GM13977 (cell line): ENCODE data around the gene CENPN.

Experiments
- DNase-seq: peaks from one replicate; pipeline ENCODE4 v3.0.0; 2012; ENCODE audit warnings: low spot score
- in situ Hi-C: fragments of 300-500 bp; cut with MboI; formaldehyde crosslinking; loops from one replicate; pipeline ENCODE4 v1.12.0; 2022; ENCODE audit warnings: low sequenced_read_pairs, low pct_unique_long_range_greater_than_20kb, mixed read lengths, inconsistent platforms; ENCODE audit not compliant: unreplicated experiment
- TF ChIP-seq, protein P1 (sequence below): IDR thresholded peaks from 2 replicates; pipeline ENCODE4 v1.5.1; 2012; ENCODE audit warnings: mild to moderate bottlenecking, control low read depth; ENCODE audit not compliant: insufficient read depth; ENCODE audit errors: extremely low read depth, missing control alignments

CENPN gene

DNA sequence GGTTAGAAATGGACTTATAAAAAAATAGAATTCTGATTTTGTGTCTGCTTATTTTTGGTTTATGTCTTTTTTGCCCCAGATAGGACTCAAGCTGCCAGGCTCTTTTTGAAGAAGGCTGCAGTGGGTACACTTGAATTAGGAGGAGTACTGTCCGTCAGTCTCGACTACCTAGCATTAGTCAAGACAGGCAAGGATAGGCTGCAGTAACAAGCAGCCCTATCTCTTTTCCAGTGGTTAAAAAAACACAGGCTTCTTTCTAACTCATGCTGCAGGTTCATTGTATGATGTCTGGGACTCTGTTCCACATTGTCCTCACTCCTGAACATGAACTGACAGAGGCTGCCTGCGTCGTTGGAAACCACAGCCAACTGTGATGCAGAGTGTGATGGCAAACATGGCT is 62.0 kb downstream of the CENPN start:
- TF ChIP-seq, protein P1, sequence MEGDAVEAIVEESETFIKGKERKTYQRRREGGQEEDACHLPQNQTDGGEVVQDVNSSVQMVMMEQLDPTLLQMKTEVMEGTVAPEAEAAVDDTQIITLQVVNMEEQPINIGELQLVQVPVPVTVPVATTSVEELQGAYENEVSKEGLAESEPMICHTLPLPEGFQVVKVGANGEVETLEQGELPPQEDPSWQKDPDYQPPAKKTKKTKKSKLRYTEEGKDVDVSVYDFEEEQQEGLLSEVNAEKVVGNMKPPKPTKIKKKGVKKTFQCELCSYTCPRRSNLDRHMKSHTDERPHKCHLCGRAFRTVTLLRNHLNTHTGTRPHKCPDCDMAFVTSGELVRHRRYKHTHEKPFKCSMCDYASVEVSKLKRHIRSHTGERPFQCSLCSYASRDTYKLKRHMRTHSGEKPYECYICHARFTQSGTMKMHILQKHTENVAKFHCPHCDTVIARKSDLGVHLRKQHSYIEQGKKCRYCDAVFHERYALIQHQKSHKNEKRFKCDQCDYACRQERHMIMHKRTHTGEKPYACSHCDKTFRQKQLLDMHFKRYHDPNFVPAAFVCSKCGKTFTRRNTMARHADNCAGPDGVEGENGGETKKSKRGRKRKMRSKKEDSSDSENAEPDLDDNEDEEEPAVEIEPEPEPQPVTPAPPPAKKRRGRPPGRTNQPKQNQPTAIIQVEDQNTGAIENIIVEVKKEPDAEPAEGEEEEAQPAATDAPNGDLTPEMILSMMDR, result no peak
- in situ Hi-C loops, result no loop called here
- no peak for DNase-seq

DNA sequence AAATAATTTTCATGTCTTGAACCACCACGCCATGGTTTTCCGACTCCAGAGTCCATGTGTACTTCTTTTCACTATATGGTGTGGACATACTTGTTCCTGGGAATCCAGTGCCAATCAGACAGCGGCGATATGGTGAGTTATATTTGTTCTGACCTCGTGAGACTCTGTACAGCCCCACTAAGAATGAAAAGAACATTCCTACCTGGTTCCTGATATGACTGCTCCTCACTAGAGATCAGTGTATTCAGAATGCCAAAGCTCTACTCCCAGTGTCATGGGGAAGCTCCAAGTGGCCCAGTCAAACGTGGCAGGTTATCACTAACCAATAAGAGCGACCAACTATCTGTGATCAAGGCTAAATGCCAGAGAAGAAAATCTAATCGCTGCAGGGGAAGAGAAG is 64.0 kb downstream of the CENPN start:
- TF ChIP-seq, protein P1, result no peak
- in situ Hi-C loops, result no loop called here
- DNase-seq, result no peak

DNA sequence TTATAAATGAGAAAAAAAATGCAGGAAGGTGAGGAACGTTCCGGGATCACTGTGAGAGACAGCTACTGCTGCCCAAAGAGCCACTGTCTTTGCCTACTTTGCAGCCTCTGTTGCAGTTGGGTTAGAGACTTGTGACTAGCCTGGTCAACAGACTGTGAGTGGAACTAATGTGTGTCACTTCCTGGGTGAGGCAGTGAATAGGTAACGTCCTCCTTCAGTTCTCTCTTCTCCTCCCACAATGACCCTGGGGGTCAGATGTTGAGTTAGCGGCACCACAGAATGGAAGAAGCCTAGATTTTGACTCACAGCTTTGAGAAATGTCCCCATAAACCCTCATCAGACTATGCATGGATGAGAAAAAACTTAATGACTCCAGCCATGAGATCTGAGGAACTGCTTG is 64.8 kb downstream of the CENPN start:
- in situ Hi-C loops, result no loop called here

DNA sequence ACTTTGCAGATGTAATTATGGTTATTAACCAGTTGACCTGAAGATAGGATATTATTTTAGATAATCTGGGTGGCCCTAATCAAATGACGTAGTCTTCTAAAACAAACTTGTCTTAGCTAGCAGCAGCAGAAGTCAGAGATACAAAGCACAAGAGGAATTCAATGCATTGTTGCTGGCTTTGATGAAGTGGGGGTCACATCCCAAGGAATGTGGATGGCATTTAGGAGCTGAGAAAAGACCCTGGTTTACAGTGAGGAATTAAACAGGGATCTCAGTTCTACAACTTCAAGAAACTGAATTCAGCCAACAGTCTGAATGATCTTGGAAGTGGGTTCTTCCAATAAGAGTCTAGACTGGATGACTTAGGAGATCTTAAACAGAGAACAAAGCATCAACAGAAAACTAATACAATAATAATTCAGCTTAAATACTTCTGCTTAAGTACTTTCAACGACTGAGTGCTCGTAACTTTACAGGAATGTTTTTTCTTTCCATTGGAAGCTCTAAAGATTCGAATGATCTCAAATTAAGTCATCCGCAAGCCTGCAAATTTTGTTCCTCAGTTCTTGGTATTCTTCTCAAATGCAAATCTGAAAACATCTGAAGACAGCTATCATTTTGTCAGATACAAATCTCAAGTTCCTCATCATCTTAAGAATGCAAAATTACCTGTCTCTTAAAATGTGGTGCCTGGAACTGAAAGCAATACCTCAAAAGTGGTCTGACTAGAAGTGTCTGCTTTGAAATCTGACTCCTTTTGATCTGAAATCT is 66.7 kb downstream of the CENPN start:
- TF ChIP-seq, protein P1, result no peak
- DNase-seq, result no peak
- in situ Hi-C loops, result no loop called here

More for the DNA sequence above, 64.8 kb downstream of the CENPN start:
- TF ChIP-seq, protein P1, result no peak
- no peak for DNase-seq

DNA sequence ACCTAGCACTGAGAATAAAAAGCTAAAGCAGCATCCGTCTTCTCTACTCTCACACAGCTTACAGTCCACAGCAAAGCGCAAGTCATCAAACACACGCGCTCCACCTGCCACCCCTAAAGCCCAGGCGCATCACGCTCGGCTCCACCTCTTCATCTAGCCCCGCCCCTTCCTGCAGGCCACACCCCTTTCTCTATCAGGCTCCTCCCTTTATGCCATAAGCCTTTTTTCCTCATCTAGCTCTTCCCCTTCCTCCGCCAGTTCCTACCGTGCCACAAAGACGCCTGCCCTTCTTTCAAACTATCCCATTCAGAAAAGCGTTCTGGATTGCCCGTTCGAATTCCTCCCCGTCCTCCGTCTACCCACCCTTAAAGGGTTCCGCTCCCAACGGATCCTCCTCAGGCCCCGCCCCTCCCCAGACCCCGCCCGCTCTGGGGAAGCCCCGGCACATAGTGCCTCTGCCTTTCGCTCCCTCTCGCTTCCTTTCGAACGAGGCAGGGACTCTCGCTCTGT is 69.6 kb downstream of the CENPN start:
- TF ChIP-seq, protein P1, result no peak
- in situ Hi-C loops, result no loop called here
- peak; percentile 83 for DNase-seq

DNA sequence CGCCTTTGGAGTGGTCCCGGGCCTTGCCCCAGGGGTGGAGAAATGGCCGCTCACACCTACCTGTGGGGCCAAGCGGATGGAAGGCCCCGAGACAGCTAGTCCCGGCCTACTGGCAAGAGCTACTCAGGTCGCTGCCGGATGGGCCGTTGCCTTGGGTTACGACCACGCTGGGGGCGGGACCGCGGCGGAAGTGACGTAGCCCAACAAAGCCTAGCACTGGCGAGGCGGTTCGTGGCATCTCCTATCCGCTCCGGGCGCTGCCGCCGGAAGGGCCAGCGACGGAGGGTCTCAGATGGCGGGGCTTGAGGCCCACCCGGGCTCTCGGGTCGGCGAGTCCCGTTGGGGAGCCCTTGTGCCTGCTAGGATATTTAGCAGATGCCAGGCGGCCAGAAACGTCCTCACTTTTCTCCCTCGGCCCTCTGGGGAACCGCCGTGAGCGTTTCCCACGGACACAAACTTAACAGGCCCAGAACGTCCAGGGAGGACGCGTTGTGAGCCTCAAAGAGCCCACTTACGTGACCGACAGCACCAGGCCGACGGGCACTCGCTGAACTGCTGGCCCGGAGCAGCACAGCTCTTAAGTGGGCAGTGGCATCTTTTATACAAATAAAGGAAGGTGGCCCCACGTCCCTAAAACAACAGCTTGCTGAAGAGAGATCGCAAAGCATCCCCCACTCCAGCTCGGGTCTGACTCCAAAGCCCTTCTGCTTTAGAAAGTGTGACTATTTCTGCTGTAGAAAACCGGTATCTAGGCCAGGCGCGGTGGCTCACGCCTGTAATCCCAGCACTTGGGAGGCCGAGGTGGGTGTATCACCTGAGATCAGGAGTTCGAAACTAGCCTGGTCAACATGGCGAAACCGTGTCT is 70.3 kb downstream of the CENPN start, which contains the start of gene C16orf46:
Gene C16orf46 (minus strand): TSS at position 163 of the 865 bp plus-strand sequence. CDS start 13,283 bp downstream, outside the sequence.
- peak; percentile 95 for DNase-seq
- TF ChIP-seq, protein P1, result no peak
- in situ Hi-C loops, result no loop called here
